Left lung (tissue), 10 donors: ENCODE measurements around the gene PRR23B. TPM values are rescaled to one million over a fixed set of nuclear protein-coding genes. Genes with fewer than 3 reads are reported as not detected.
"Not testable (repeated sequence)": the region's sequence is repeated elsewhere in the genome, so short reads cannot be mapped to it uniquely, and the experiment has no call there.

ENCODE experiments used
- ATAC-seq: fragments of 200-7000 bp; cut with Tn5 transposase; one replicate; pipeline ENCODE4 v1.9.1; 2020; ENCODE audit warnings: moderate library complexity
- DNase-seq, 4 donors: peaks; one replicate each; pipeline ENCODE4 v3.0.0-alpha.2; 2013 to 2020
- H3K27ac ChIP-seq, 2 donors: fragments of 200-600 bp; sonication (generic) in 1 of 2; one replicate each; pipeline versions ENCODE4 v1.5.0 to v1.8.0; 2020 to 2021
- H3K27me3 ChIP-seq, 2 donors: fragments of 200-600 bp; sonication (generic) in 1 of 2; one replicate each; pipeline versions ENCODE4 v1.5.0 to v1.8.0; 2020 to 2021
- H3K36me3 ChIP-seq, 2 donors: fragments of 200-600 bp; sonication (generic) in 1 of 2; one replicate each; pipeline versions ENCODE4 v1.5.0 to v1.8.0; 2020 to 2021
- H3K4me1 ChIP-seq, 2 donors: fragments of 200-600 bp; one replicate each; pipeline ENCODE4 v1.8.0; 2021
- H3K4me3 ChIP-seq, 2 donors: fragments of 200-600 bp; sonication (generic) in 1 of 2; one replicate each; pipeline versions ENCODE4 v1.5.0 to v1.8.0; 2020 to 2021; ENCODE audit warnings: mild to moderate bottlenecking in 1 of 2
- H3K9me3 ChIP-seq, 2 donors: fragments of 200-600 bp; sonication (generic) in 1 of 2; one replicate each; pipeline versions ENCODE4 v1.5.0 to v1.8.0; 2020 to 2021
- CTCF ChIP-seq, 2 donors: fragments of 200-600 bp; sonication (generic) in 1 of 2; IDR thresholded peaks; one replicate each; pipeline versions ENCODE4 v1.5.0 to v1.8.0; 2021; ENCODE audit warnings: antibody characterized with exemption in 2 of 2
- intact Hi-C, 2 donors: fragments of 100-400 bp; cut with DNase I; formaldehyde crosslinking; loops; one replicate each; pipeline versions ENCODE4 v1.11.2 to v1.14.2; 2022
- polyA plus RNA-seq, 6 donors: library from polyadenylated mRNA; unstranded; fragments of 120-200 nt; gene quantifications; one replicate each; pipeline ENCODE4 v1.2.1, GENCODE V29; 2013; ENCODE audit not compliant: insufficient read length in 6 of 6
- total RNA-seq, 2 donors: library from RNA; stranded (reverse); fragmentation: NEBNext Ultra II Directional; extraction: Animal tissue kit (Norgen Biotek cat#: 25700); gene quantifications; one replicate each; pipeline ENCODE4 v1.2.1, GENCODE V29; 2021
- donor health status: DM: no; HTN: yes; CAD: no.
- donor health status: DM: no; HTN: no; CAD: no.

Gene PRR23B
- total and polyA plus RNA-seq, 8 donors, result not detected

- intact Hi-C loops, result no loop called here
- TF ChIP-seq CTCF (IDR thresholded peaks at IDR 0.05), result no peak
- ATAC-seq, result no peak
- peaks cover 0 to 19% of the 10 kb centered on the region in 2 donors for H3K27me3 ChIP-seq
- H3K27ac ChIP-seq, result no peak overlapping the region
- H3K36me3 ChIP-seq, result no peaks in the 10 kb centered on the region
- H3K4me1 ChIP-seq, result no peaks in the 10 kb centered on the region
- no peak overlapping the region for H3K4me3 ChIP-seq
- peaks cover 0 to 21% of the 10 kb centered on the region in 2 donors for H3K9me3 ChIP-seq
- no peak for DNase-seq
Observed at GRCh38 chr3:139043554-139044365, 23.0 kb upstream of the PRR23B start.

DNA sequence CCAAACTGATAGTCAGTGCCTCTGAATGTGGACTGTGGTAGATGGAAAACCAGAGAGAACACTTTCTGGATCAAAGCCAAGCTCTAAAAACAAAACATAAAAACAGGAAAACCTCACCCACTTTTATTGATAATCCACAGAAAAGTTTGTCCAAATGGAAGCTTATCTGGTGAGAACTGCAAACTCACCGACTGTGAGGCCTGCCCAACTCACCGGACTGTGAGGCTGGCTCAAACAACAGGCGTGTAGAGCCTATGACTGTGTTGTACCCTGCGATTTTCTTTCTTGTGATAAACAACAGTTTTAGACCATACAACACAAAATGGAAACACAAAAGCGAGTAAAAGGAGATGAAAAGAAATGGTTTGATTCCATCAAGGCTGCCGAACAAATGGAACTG, 16.8 kb upstream of the PRR23B start:
- intact Hi-C loops, result no loop called here
- Histone ChIP-seq H3K27me3 (no peaks in the 10 kb centered on the region), H3K27ac (no peak overlapping the region), H3K36me3 (no peaks in the 10 kb centered on the region), H3K4me3 (no peak overlapping the region), H3K4me1 (no peaks in the 10 kb centered on the region), H3K9me3 (no peaks in the 10 kb centered on the region)
- ATAC-seq (no peak), DNase-seq (no peak)
- TF ChIP-seq CTCF (IDR thresholded peaks at IDR 0.05), result no peak

GRCh38 chr3:139032326-139033002, 11.7 kb upstream of the PRR23B start:
- Histone ChIP-seq H3K27ac (no peak overlapping the region), H3K4me1 (no peaks in the 10 kb centered on the region), H3K4me3 (no peak overlapping the region), H3K36me3 (no peaks in the 10 kb centered on the region), H3K9me3 (peaks cover 0 to 26% of the 10 kb centered on the region in 2 donors), H3K27me3 (no peaks in the 10 kb centered on the region)
- ATAC-seq (no peak), DNase-seq (no peak)
- TF ChIP-seq CTCF (IDR thresholded peaks at IDR 0.05), result no peak
- intact Hi-C loops, result no loop called here

DNA sequence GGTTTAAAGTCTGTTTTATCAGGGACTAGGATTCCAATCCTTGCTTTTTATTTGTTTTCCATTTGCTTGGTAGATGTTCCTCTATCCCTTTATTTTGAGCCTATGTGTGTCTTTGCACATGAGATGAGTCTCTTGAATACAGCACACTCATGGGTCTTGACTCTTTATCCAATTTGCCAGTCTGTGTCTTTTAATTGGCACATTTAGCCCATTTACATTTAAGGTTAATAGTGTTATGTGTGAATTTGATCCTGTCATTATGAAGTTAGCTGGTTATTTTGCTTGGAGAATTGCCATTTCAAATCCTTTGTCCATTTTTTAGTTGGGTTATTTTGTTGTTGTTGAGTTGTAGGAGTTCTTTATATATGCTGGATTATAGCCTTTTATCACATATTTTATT, 9.8 kb upstream of the PRR23B start:
- H3K27me3 ChIP-seq, H3K36me3 ChIP-seq, H3K27ac ChIP-seq, DNase-seq, H3K4me1 ChIP-seq, H3K4me3 ChIP-seq, ATAC-seq, intact Hi-C loops: not testable (repeated sequence)
- H3K9me3 ChIP-seq, result peaks cover 0 to 26% of the 10 kb centered on the region in 2 donors

- Histone ChIP-seq H3K9me3 (peaks cover 0 to 13% of the 10 kb centered on the region in 2 donors), H3K4me1 (no peaks in the 10 kb centered on the region)
Observed at GRCh38 chr3:139024968-139025367, 4.2 kb upstream of the PRR23B start.

More at GRCh38 chr3:139024968-139025367, 4.2 kb upstream of the PRR23B start:
- no peak for TF ChIP-seq CTCF (IDR thresholded peaks at IDR 0.05)
- no peak overlapping the region for H3K27ac ChIP-seq
- H3K27me3 ChIP-seq, result peaks cover 0 to 10% of the 10 kb centered on the region in 2 donors
- intact Hi-C loops, result no loop called here
- no peaks in the 10 kb centered on the region for H3K36me3 ChIP-seq
- DNase-seq (no peak), ATAC-seq (no peak)
- no peak overlapping the region for H3K4me3 ChIP-seq
